T-cell (primary cell): ENCODE data around the gene ANKS6. TPM values are rescaled to one million over a fixed set of nuclear protein-coding genes. Genes with fewer than 3 reads are reported as not detected.

Experiments used
- ATAC-seq, 4 experiments: fragments of 200-7000 bp in 3 of 4; fragments of 150-1000 bp in 1 of 4; cut with Tn5 transposase; replicated peaks in 1 of 4; 1 replicate in 3 of 4; 2 replicates in 1 of 4; pipeline ENCODE4 v1.10.0; 2021; ENCODE audit warnings: moderate library complexity in 3 of 4, mild to moderate bottlenecking in 2 of 4, moderate number of reproducible peaks in 1 of 4
- CTCF ChIA-PET, 2 donors: fragments of 300-600 bp; sonication (Branson Sonifier 250); formaldehyde crosslinking; loops; one replicate each; lab custom pipeline; 2022; ENCODE audit warnings: antibody characterized with exemption in 2 of 2; lab: Charles Lee
- POLR2A ChIA-PET, 2 donors: fragments of 300-600 bp; sonication (Branson Sonifier 250); formaldehyde crosslinking; loops; one replicate each; lab custom pipeline; 2022; ENCODE audit warnings: antibody characterized with exemption in 2 of 2; lab: Charles Lee
- DNase-seq, 35 experiments: peaks; one replicate each; pipeline versions ENCODE4 v3.0.0 to v3.0.0-alpha.2; 2013 to 2023
- H3K27ac ChIP-seq: one replicate; pipeline ENCODE4 v1.5.1; 2013; ENCODE audit warnings: low read length
- H3K27me3 ChIP-seq, 2 experiments: replicated peaks in 1 of 2; 1 replicate in 1 of 2; 2 replicates in 1 of 2; pipeline versions ENCODE4 v1.6.1 to v1.7.0; 2013; ENCODE audit warnings: low read length in 1 of 2, mixed read lengths in 1 of 2; ENCODE audit not compliant: control insufficient read depth in 2 of 2, insufficient read depth in 2 of 2; ENCODE audit errors: extremely low read depth in 1 of 2
- H3K36me3 ChIP-seq, 2 donors: 1 replicate in 1 of 2; 2 replicates in 1 of 2; pipeline versions ENCODE4 v1.6.1 to v1.7.0; 2013; ENCODE audit warnings: low read length in 1 of 2; ENCODE audit not compliant: control insufficient read depth in 2 of 2, insufficient read depth in 1 of 2; ENCODE audit errors: extremely low read depth in 1 of 2
- H3K4me1 ChIP-seq, 2 experiments: 1 replicate in 1 of 2; 2 replicates in 1 of 2; pipeline versions ENCODE4 v1.6.1 to v1.7.0; 2013; ENCODE audit warnings: low read length in 2 of 2, mixed read lengths in 1 of 2; ENCODE audit not compliant: insufficient read depth in 2 of 2, control insufficient read depth in 1 of 2; ENCODE audit errors: extremely low read depth in 1 of 2
- H3K4me3 ChIP-seq, 2 donors: 1 replicate in 1 of 2; 2 replicates in 1 of 2; pipeline versions ENCODE4 v1.5.1 to v1.7.0; 2013; ENCODE audit warnings: mild to moderate bottlenecking in 2 of 2, low read length in 1 of 2, moderate library complexity in 1 of 2; ENCODE audit not compliant: control insufficient read depth in 1 of 2; ENCODE audit errors: extremely low read depth in 1 of 2
- H3K9me3 ChIP-seq: 2 replicates; pipeline ENCODE4 v1.7.0; 2013
- H3K27ac Mint-ChIP-seq, 2 donors: one replicate each; pipeline ENCODE4 v1.8.0; 2020 to 2021; ENCODE audit warnings: mild to moderate bottlenecking in 2 of 2, mixed read lengths in 2 of 2
- H3K27me3 Mint-ChIP-seq, 2 donors: one replicate each; pipeline ENCODE4 v1.8.0; 2021 to 2022; ENCODE audit warnings: mixed read lengths in 2 of 2
- H3K36me3 Mint-ChIP-seq: one replicate; pipeline ENCODE4 v1.8.0; 2021; ENCODE audit warnings: mixed read lengths
- H3K4me1 Mint-ChIP-seq, 3 donors: one replicate each; pipeline ENCODE4 v1.8.0; 2020 to 2022; ENCODE audit warnings: mixed read lengths in 3 of 3, mild to moderate bottlenecking in 1 of 3
- H3K4me3 Mint-ChIP-seq, 3 donors: one replicate each; pipeline ENCODE4 v1.8.0; 2020 to 2022; ENCODE audit warnings: mild to moderate bottlenecking in 3 of 3, mixed read lengths in 3 of 3, moderate library complexity in 3 of 3
- H3K9me3 Mint-ChIP-seq, 3 donors: one replicate each; pipeline ENCODE4 v1.8.0; 2020 to 2022; ENCODE audit warnings: mixed read lengths in 3 of 3
- WGBS: methylation state at CpG from one replicate; pipeline ENCODE4 v1.1.5; 2013; ENCODE audit warnings: missing lambda C conversion rate; ENCODE audit not compliant: insufficient coverage; 5-methylcytosine and 5-hydroxymethylcytosine counted together
- total RNA-seq, 35 experiments: library from RNA in 6 of 35; stranded (reverse) in 6 of 35; fragments of 120-200 nt in 1 of 35; gene quantifications; one replicate each; pipeline versions ENCODE4 v1.2.1 to v1.2.4 and lab custom pipeline; 2013 to 2026

ANKS6 gene
- total RNA-seq, 5 donors from 2014 or later (not counting 1 experiment from before 2014, with no cell fraction given): 11.7 to 19.0 (median 14.1) TPM

DNA sequence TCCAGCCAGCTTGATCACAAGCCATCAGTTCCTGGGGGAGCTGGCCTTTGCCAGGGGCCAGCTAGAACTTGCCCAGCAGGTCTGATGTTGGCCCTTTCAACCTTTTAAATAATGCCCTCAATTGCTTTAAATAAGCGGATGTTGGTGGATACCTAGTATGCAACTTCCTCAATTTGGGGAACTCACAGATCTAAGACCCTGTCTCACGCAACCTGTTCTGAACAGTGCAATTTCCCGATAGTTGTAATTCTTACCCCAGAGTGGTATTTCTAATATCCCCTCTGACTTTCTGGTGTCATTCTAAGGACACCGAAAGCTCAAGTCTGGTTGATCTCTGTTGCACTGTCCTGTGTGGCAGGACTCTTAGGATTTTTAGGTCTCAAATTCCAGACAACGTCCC is 34.2 kb upstream of the ANKS6 start:
- DNase-seq (no peak), ATAC-seq (no peak)
- no peak overlapping the region for H3K27ac Mint-ChIP-seq
- peaks cover 36% of the 10 kb centered on the region for H3K36me3 Mint-ChIP-seq
- POLR2A ChIA-PET: no interaction called here
- H3K27me3 ChIP-seq: no peaks in the 10 kb centered on the region
- H3K9me3 Mint-ChIP-seq: no peaks in the 10 kb centered on the region
- peaks cover 2 to 5% of the 10 kb centered on the region in 2 donors for H3K36me3 ChIP-seq
- no peaks in the 10 kb centered on the region for H3K27me3 Mint-ChIP-seq
- no peaks in the 10 kb centered on the region for H3K9me3 ChIP-seq
- CTCF ChIA-PET: interaction anchor here in 1 of 2 donors (0.5 kb wide), 1 partner anchor 774 kb away, joined by 3 read pairs; the partner anchor contains the start of gene NANS
- H3K4me3 ChIP-seq: no peak overlapping the region
- peaks cover 0 to 8% (median 0%) of the 10 kb centered on the region in 3 donors for H3K4me1 Mint-ChIP-seq
- H3K4me3 Mint-ChIP-seq: no peak overlapping the region
- H3K4me1 ChIP-seq: no peaks in the 10 kb centered on the region
- WGBS: 100% methylated on average over 4 of the region's 5 CpGs
- H3K27ac ChIP-seq: no peak overlapping the region

DNA sequence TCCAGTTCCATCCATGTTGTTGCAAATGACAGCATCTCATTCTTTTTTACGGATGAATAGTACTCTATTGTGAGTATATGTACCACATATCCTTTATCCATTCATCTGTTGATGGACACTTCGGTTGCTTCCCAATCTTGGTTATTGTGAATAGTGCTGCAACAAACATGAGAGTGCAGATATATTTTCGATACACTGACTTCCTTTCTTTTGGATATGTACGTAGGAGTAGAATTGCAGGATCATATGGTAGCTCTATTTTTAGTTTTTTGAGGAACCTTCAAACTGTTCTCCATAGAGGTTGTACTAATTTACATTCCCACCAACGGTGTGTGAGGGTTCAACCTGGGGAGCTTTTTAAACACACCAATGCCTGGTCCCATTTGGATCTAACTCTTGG is 33.4 kb upstream of the ANKS6 start:
- CTCF ChIA-PET: interaction anchor here in 1 of 2 donors (0.5 kb wide), 1 partner anchor 773 kb away, joined by 3 read pairs; the partner anchor contains the start of gene NANS
- no peak overlapping the region for H3K4me3 Mint-ChIP-seq
- no peak overlapping the region for H3K4me3 ChIP-seq
- no peak overlapping the region for H3K27ac ChIP-seq
- ATAC-seq (no peak), DNase-seq (no peak)
- H3K9me3 ChIP-seq: no peaks in the 10 kb centered on the region
- no peak overlapping the region for H3K27ac Mint-ChIP-seq
- H3K9me3 Mint-ChIP-seq: no peaks in the 10 kb centered on the region
- no CpG with 5 or more reads among the region's 5 CpGs for WGBS
- H3K27me3 Mint-ChIP-seq: no peaks in the 10 kb centered on the region
- no peaks in the 10 kb centered on the region for H3K4me1 ChIP-seq
- peaks cover 0 to 8% (median 0%) of the 10 kb centered on the region in 3 donors for H3K4me1 Mint-ChIP-seq
- POLR2A ChIA-PET: no interaction called here
- peaks cover 36% of the 10 kb centered on the region for H3K36me3 Mint-ChIP-seq
- H3K36me3 ChIP-seq: peaks cover 2 to 5% of the 10 kb centered on the region in 2 donors
- no peaks in the 10 kb centered on the region for H3K27me3 ChIP-seq

DNA sequence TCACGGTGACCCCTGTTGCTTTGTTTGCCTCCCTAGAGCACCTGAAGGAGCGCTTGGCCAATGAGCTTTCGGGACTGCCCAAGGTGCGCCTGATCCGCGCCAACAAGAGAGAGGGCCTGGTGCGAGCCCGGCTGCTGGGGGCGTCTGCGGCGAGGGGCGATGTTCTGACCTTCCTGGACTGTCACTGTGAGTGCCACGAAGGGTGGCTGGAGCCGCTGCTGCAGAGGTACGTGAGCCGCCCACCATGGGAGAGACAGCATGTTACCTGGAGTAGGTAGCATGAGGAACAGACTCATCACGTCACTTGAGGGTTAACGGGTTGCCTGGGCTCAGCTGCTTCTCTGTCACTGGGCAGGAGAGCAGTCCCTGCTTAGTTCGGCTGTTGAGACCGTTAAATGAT is 30.4 kb upstream of the ANKS6 start:
- H3K36me3 Mint-ChIP-seq: peaks cover 36% of the 10 kb centered on the region
- 97% methylated on average over 19 of the region's 20 CpGs for WGBS
- POLR2A ChIA-PET: no interaction called here
- CTCF ChIA-PET: no interaction called here
- H3K4me3 Mint-ChIP-seq: no peak overlapping the region
- ATAC-seq: no peak
- no peak for DNase-seq
- no peak overlapping the region for H3K27ac Mint-ChIP-seq
- no peaks in the 10 kb centered on the region for H3K27me3 Mint-ChIP-seq
- no peaks in the 10 kb centered on the region for H3K4me1 Mint-ChIP-seq
- Histone ChIP-seq H3K9me3 (no peaks in the 10 kb centered on the region), H3K36me3 (peaks cover 0 to 2% of the 10 kb centered on the region in 2 donors), H3K4me1 (no peaks in the 10 kb centered on the region), H3K4me3 (no peak overlapping the region), H3K27me3 (no peaks in the 10 kb centered on the region), H3K27ac (no peak overlapping the region)
- no peaks in the 10 kb centered on the region for H3K9me3 Mint-ChIP-seq

DNA sequence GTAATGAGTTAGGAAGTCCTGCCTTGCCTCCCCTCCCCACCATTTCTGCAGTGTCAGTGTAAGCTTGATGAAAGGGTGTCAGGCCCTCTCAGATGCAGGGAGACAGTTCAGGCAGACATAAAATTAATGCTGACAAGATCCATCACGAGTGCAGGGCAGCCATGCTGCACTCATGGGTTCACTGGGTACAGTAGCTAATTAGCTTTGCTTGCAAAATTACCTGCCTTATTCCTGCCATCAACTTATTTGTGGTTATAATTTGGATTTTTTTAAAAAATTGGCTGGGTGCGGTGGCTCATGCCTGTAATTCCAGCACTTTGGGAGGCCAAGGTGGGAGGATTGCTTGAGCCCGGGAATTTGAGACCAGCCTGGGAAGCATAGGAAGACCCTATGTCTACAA is 29.1 kb upstream of the ANKS6 start:
- DNase-seq (no peak), ATAC-seq (no peak)
- ChIA-PET POLR2A (interaction anchor here (0.6 to 0.7 kb wide), 2 partner anchors 191 to 1017 kb away, joined by 10 to 16 read pairs; no protein-coding TSS in a partner anchor), CTCF (interaction anchor here in 1 of 2 donors (1.1 kb wide), 1 partner anchor 22 kb away, joined by 3 read pairs; no protein-coding TSS in a partner anchor)
- peaks cover 29% of the 10 kb centered on the region for H3K36me3 Mint-ChIP-seq
- H3K27ac ChIP-seq: no peak overlapping the region
- 100% methylated on average over 1 of the region's 3 CpGs for WGBS
- H3K4me1 ChIP-seq: no peaks in the 10 kb centered on the region
- H3K4me3 Mint-ChIP-seq: no peak overlapping the region
- H3K27ac Mint-ChIP-seq: no peak overlapping the region
- H3K9me3 ChIP-seq: no peaks in the 10 kb centered on the region
- peaks cover 0 to 2% of the 10 kb centered on the region in 2 donors for H3K36me3 ChIP-seq
- no peaks in the 10 kb centered on the region for H3K27me3 Mint-ChIP-seq
- H3K4me3 ChIP-seq: no peak overlapping the region
- no peaks in the 10 kb centered on the region for H3K9me3 Mint-ChIP-seq
- no peaks in the 10 kb centered on the region for H3K4me1 Mint-ChIP-seq
- H3K27me3 ChIP-seq: no peaks in the 10 kb centered on the region

DNA sequence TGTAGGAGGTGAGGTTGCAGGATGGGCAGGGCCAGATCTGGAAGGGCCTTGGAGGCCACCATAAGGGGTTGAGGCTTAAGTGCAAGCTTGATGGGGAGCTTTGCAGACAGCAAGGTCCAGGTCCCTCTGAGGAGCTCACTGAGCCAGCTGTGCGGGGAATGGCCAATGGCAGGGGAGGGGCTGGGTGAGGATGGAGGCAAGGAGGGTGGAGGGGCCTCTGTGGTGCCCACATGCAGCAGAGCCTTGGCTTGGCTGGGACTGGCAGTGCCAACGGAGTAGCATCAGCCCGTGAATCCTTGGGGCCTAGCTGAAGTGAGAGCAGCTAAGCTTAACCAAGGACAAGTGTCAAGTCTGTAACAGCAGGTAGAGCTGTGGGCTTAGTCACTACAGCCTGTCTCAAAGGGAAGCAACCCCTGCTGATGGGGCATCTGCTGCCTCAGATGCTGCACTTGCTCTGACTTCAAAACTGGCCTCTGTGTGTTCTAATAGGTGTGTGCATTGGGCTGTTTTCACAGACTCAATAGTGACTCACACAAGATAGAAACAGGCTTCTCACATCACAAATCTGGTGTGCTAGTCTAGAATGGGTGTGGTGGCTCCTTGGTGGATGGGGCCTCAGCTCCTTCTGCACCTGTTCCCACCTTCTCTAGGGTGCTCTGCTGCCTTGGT is 27.4 kb upstream of the ANKS6 start:
- H3K27ac ChIP-seq: no peak overlapping the region
- Mint-ChIP-seq H3K4me3 (no peak overlapping the region), H3K9me3 (no peaks in the 10 kb centered on the region), H3K27ac (no peak overlapping the region), H3K27me3 (no peaks in the 10 kb centered on the region), H3K4me1 (peaks cover 4 to 7% (median 6%) of the 10 kb centered on the region in 3 donors), H3K36me3 (peaks cover 31% of the 10 kb centered on the region)
- no peaks in the 10 kb centered on the region for H3K4me1 ChIP-seq
- no peak overlapping the region for H3K4me3 ChIP-seq
- WGBS: 92% methylated on average over 3 of the region's 3 CpGs
- no peaks in the 10 kb centered on the region for H3K27me3 ChIP-seq
- POLR2A ChIA-PET: no interaction called here
- DNase-seq (no peak), ATAC-seq (no peak)
- H3K36me3 ChIP-seq: peaks cover 0 to 2% of the 10 kb centered on the region in 2 donors
- CTCF ChIA-PET: no interaction called here
- H3K9me3 ChIP-seq: no peaks in the 10 kb centered on the region

DNA sequence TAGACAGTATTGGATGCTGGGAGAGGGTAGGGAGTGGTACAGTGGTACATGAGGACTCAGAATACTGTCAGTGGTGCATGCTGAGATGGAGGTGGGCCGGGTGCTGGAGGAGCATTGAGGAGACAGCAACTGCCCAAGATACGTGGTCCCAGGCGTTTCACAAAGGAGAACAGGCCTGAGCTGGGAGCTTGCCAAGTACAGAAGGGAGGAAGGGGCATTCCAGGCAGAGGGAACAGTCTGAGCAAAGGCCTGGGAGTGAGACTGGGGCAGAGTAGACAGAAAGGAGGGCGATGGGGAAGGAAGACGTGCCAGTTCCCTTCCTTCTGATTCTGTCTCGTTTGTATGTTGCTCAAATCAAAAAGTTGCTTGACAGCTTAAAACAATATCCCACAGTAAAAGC is 26.3 kb upstream of the ANKS6 start:
- Mint-ChIP-seq H3K4me3 (no peak overlapping the region), H3K4me1 (peaks cover 4 to 7% (median 6%) of the 10 kb centered on the region in 3 donors), H3K36me3 (peaks cover 33% of the 10 kb centered on the region), H3K27me3 (no peaks in the 10 kb centered on the region), H3K27ac (no peak overlapping the region), H3K9me3 (no peaks in the 10 kb centered on the region)
- H3K9me3 ChIP-seq: no peaks in the 10 kb centered on the region
- peaks cover 0 to under 1% of the 10 kb centered on the region in 2 donors for H3K36me3 ChIP-seq
- H3K27ac ChIP-seq: no peak overlapping the region
- CTCF ChIA-PET: no interaction called here
- no peaks in the 10 kb centered on the region for H3K27me3 ChIP-seq
- H3K4me1 ChIP-seq: no peaks in the 10 kb centered on the region
- DNase-seq (no peak), ATAC-seq (no peak)
- POLR2A ChIA-PET: no interaction called here
- no peak overlapping the region for H3K4me3 ChIP-seq
- 79% methylated on average over 3 of the region's 6 CpGs for WGBS
